Measurements from ENCODE around the gene PLIN3. TPM values are rescaled to one million over a fixed set of nuclear protein-coding genes. Genes with fewer than 3 reads are reported as not detected.

PLIN3 gene
- total and polyA plus RNA-seq, 2 donors (not counting 1 experiment from before 2014, with no cell fraction given): 27.6 to 34.3 TPM

GRCh38 chr19:4844348-4845179 is 22.9 kb downstream of the PLIN3 start:
- POLR2A ChIA-PET: no interaction called here
- ATAC-seq (ENCODE audit: low read depth): no peak

More at GRCh38 chr19:4844348-4845179, 22.9 kb downstream of the PLIN3 start:
- H3K9me3 ChIP-seq (ENCODE audit: control extremely low read depth in 1 of 3, control insufficient read depth in 2 of 3, insufficient read depth in 1 of 3, low read length in 2 of 3): no peaks in the 10 kb centered on the region
- peaks cover 4% of the 10 kb centered on the region for H3K79me2 ChIP-seq (ENCODE audit: control insufficient read depth, insufficient read depth, low read length)
- intact Hi-C loops (cut with micrococcal nuclease): no loop called here
- no peak overlapping the region for H3K4me3 ChIP-seq (ENCODE audit: control extremely low read depth in 1 of 5, extremely low read depth in 1 of 5, insufficient read depth in 1 of 5, low read depth in 2 of 5, low read length in 4 of 5)
- no peak for TF ChIP-seq CTCF (IDR thresholded peaks at IDR 0.05)
- TF ChIP-seq EZH2 (IDR thresholded peaks at IDR 0.05; ENCODE audit: borderline replicate concordance, insufficient read depth, low read depth, low read length, poor library complexity, severe bottlenecking): no peak
- no peak overlapping the region for H3K4me2 ChIP-seq (replicated peaks; ENCODE audit: low read depth, low read length, poor library complexity, severe bottlenecking)
- CTCF ChIA-PET: interaction anchor here (0.5 to 19.5 kb wide), 5 partner anchors 8 to 33 kb away, joined by 3 to 612 read pairs (median 3); no protein-coding TSS in a partner anchor
- no peaks in the 10 kb centered on the region for H4K20me1 ChIP-seq (ENCODE audit: control insufficient read depth, insufficient read depth, low read length, poor library complexity, severe bottlenecking)
- DNase-seq: no peak
- Mint-ChIP-seq H3K4me1 (peaks cover 16% of the 10 kb centered on the region), H3K9me3 (ENCODE audit: insufficient read depth) (no peaks in the 10 kb centered on the region), H3K27me3 (no peaks in the 10 kb centered on the region), H3K4me3 (no peak overlapping the region), H3K27ac (no peak overlapping the region)
- H3K4me1 ChIP-seq (ENCODE audit: control insufficient read depth in 2 of 2, insufficient read depth in 2 of 2, low read length in 2 of 2): peaks cover 0 to 21% of the 10 kb centered on the region in 2 donors
- H3K27ac ChIP-seq (ENCODE audit: low read length in 2 of 2): no peak overlapping the region
- H2AFZ ChIP-seq (ENCODE audit: insufficient read depth, low read depth, low read length, poor library complexity, severe bottlenecking): no peak overlapping the region
- H3K9ac ChIP-seq (ENCODE audit: low read length): no peak overlapping the region
- H3K36me3 ChIP-seq (replicated peaks in 1 of 2; ENCODE audit: control extremely low read depth in 1 of 2, control insufficient read depth in 1 of 2, extremely low read depth in 1 of 2, insufficient read depth in 2 of 2, low read length in 1 of 2): peaks cover 1 to 21% of the 10 kb centered on the region in 2 experiments
- WGBS (ENCODE audit: insufficient coverage): 95% methylated on average over 4 of the region's 10 CpGs
- H3K27me3 ChIP-seq (replicated peaks in 1 of 4; ENCODE audit: control extremely low read depth in 1 of 4, control insufficient read depth in 3 of 4, insufficient read depth in 4 of 4, low read length in 3 of 4): no peaks in the 10 kb centered on the region
